ENCODE results near the gene SMTN. TPM values are rescaled to one million over a fixed set of nuclear protein-coding genes. Genes with fewer than 3 reads are reported as not detected.

SMTN gene
- total and polyA plus RNA-seq, 2 donors = 4.5 to 26.3 TPM

DNA sequence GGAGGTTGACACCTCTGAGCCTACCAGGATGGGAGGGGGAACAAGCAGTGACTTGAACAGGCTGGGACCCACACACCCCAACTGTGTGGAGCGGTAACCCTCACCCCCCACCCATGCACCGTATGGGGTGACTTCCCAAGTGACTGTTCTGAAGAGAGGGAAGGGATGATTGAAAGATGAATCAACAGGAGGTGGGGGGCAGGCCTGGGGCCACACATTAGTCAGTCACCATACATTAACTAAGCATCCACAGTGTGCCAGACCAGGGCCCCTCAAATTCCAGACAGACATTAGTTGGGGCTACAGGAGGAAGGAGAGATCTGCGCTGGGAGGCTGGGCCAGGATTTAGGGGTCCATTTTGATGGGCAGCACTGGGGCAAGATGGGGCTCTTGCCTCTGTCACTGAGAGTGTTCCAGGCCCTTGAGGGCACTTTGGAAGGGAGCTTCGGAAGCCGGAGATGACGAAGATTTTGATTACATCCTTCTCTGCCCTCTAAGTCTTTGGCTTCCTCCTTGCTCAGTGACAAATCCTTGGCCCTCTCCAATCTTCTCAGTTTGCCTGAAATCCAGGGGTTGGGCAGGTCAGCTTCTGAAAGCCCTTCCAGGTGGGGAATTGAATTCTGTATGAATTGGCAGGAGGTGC is 966 bp downstream of the SMTN start:
- peaks cover 18 to 46% of the 10 kb centered on the region in 2 donors for H3K4me1 ChIP-seq (ENCODE audit: control insufficient read depth in 2 of 2, insufficient read depth in 2 of 2, low read length in 2 of 2)
- DNase-seq (ENCODE audit: low read depth in 6 of 9, low spot score in 9 of 9) = no peak
- WGBS = 82% methylated on average over 6 of the region's 6 CpGs
- peak overlapping the region; percentile 71 to 74 for H3K4me3 ChIP-seq (ENCODE audit: low read length in 2 of 2)
- H3K27ac ChIP-seq (ENCODE audit: low read depth in 1 of 2, low read length in 1 of 2) = no peak overlapping the region
- peaks cover 0 to 2% of the 10 kb centered on the region in 2 donors for H3K36me3 ChIP-seq (ENCODE audit: control insufficient read depth in 2 of 2, insufficient read depth in 2 of 2, low read length in 1 of 2)
- H3K27me3 ChIP-seq (ENCODE audit: control insufficient read depth in 2 of 2, insufficient read depth in 1 of 2, low read length in 1 of 2) = no peaks in the 10 kb centered on the region
- no peaks in the 10 kb centered on the region for H3K9me3 ChIP-seq (ENCODE audit: control insufficient read depth in 2 of 2, insufficient read depth in 1 of 2, low read length in 1 of 2)

- Histone ChIP-seq H3K27me3 (ENCODE audit: control insufficient read depth in 2 of 2, insufficient read depth in 1 of 2, low read length in 1 of 2) (no peaks in the 10 kb centered on the region), H3K4me3 (ENCODE audit: low read length in 2 of 2) (peak overlapping the region in 1 of 2 donors; percentile 74), H3K36me3 (ENCODE audit: control insufficient read depth in 2 of 2, insufficient read depth in 2 of 2, low read length in 1 of 2) (peaks cover 0 to 4% of the 10 kb centered on the region in 2 donors), H3K4me1 (ENCODE audit: control insufficient read depth in 2 of 2, insufficient read depth in 2 of 2, low read length in 2 of 2) (peaks cover 18 to 46% of the 10 kb centered on the region in 2 donors), H3K9me3 (ENCODE audit: control insufficient read depth in 2 of 2, insufficient read depth in 1 of 2, low read length in 1 of 2) (no peaks in the 10 kb centered on the region), H3K27ac (ENCODE audit: low read depth in 1 of 2, low read length in 1 of 2) (no peak overlapping the region)
- WGBS = 85% methylated on average over 11 of the region's 11 CpGs
- DNase-seq (ENCODE audit: low read depth in 6 of 9, low spot score in 9 of 9) = peak in 7 of 9 donors; percentile 33 to 77 (median 53)
Observed at GRCh38 chr22:31082606-31083376, 1.7 kb downstream of the SMTN start.

- Histone ChIP-seq H3K9me3 (ENCODE audit: control insufficient read depth in 2 of 2, insufficient read depth in 1 of 2, low read length in 1 of 2) (no peaks in the 10 kb centered on the region), H3K36me3 (ENCODE audit: control insufficient read depth in 2 of 2, insufficient read depth in 2 of 2, low read length in 1 of 2) (peaks cover 1 to 9% of the 10 kb centered on the region in 2 donors), H3K4me1 (ENCODE audit: control insufficient read depth in 2 of 2, insufficient read depth in 2 of 2, low read length in 2 of 2) (peaks cover 18 to 46% of the 10 kb centered on the region in 2 donors), H3K27me3 (ENCODE audit: control insufficient read depth in 2 of 2, insufficient read depth in 1 of 2, low read length in 1 of 2) (no peaks in the 10 kb centered on the region), H3K4me3 (ENCODE audit: low read length in 2 of 2) (no peak overlapping the region), H3K27ac (ENCODE audit: low read depth in 1 of 2, low read length in 1 of 2) (no peak overlapping the region)
- no peak for DNase-seq (ENCODE audit: low read depth in 6 of 9, low spot score in 9 of 9)
- WGBS = 93% methylated on average over 3 of the region's 3 CpGs
Observed at GRCh38 chr22:31083377-31083768, 2.3 kb downstream of the SMTN start.

- H3K9me3 ChIP-seq (ENCODE audit: control insufficient read depth in 2 of 2, insufficient read depth in 1 of 2, low read length in 1 of 2) = no peaks in the 10 kb centered on the region
- peak overlapping the region; percentile 58 to 83 for H3K4me3 ChIP-seq (ENCODE audit: low read length in 2 of 2)
- 29% methylated on average over 18 of the region's 18 CpGs for WGBS
- DNase-seq (ENCODE audit: low read depth in 6 of 9, low spot score in 9 of 9) = no peak
- H3K4me1 ChIP-seq (ENCODE audit: control insufficient read depth in 2 of 2, insufficient read depth in 2 of 2, low read length in 2 of 2) = peaks cover 18 to 46% of the 10 kb centered on the region in 2 donors
- H3K27ac ChIP-seq (ENCODE audit: low read depth in 1 of 2, low read length in 1 of 2) = no peak overlapping the region
- H3K36me3 ChIP-seq (ENCODE audit: control insufficient read depth in 2 of 2, insufficient read depth in 2 of 2, low read length in 1 of 2) = peaks cover 7 to 14% of the 10 kb centered on the region in 2 donors
- H3K27me3 ChIP-seq (ENCODE audit: control insufficient read depth in 2 of 2, insufficient read depth in 1 of 2, low read length in 1 of 2) = no peaks in the 10 kb centered on the region
Observed at GRCh38 chr22:31083923-31084810, 3.0 kb downstream of the SMTN start.

DNA sequence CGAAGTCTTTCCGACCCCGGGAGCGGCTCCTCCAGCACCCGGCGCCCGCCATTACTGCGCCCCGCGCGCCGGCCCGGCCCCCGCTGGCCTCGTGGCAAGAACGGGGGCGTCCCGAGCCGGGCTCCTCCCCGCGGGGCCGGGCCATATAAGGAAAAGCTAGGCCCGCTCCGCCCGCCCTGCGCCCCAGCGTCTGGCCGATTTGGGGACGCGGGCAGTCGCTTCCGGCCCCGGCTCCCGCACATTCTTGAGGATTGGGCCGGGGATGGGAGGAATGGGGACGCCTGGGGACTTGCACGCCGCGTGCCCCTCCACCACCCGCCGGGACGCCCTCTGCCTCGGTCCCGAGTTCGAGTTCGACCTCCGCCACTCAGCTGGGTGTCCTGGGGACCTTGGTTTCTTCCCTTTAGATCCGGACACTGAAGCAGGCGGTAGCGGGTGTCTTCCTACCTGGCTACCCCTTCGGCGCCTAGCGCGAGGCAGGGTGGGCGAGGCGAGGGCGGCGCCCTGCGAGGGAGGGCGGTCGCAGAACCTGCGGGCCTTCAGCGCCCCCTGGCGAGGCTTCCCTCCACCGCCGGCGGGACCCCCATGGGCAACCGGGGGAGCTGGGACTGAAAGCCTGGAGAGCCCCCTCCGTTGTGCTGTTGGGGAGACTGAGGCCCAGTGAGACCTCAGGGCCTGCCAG is 3.8 kb downstream of the SMTN start:
- peak in 8 of 9 donors; percentile 50 to 85 (median 69) for DNase-seq (ENCODE audit: low read depth in 6 of 9, low spot score in 9 of 9)

GRCh38 chr22:31085493-31085824 is 4.3 kb downstream of the SMTN start:
- no peak for DNase-seq (ENCODE audit: low read depth in 6 of 9, low spot score in 9 of 9)
- Histone ChIP-seq H3K27ac (ENCODE audit: low read depth in 1 of 2, low read length in 1 of 2) (no peak overlapping the region), H3K9me3 (ENCODE audit: control insufficient read depth in 2 of 2, insufficient read depth in 1 of 2, low read length in 1 of 2) (no peaks in the 10 kb centered on the region), H3K27me3 (ENCODE audit: control insufficient read depth in 2 of 2, insufficient read depth in 1 of 2, low read length in 1 of 2) (no peaks in the 10 kb centered on the region), H3K36me3 (ENCODE audit: control insufficient read depth in 2 of 2, insufficient read depth in 2 of 2, low read length in 1 of 2) (peaks cover 9 to 19% of the 10 kb centered on the region in 2 donors), H3K4me1 (ENCODE audit: control insufficient read depth in 2 of 2, insufficient read depth in 2 of 2, low read length in 2 of 2) (peaks cover 18 to 44% of the 10 kb centered on the region in 2 donors), H3K4me3 (ENCODE audit: low read length in 2 of 2) (peak overlapping the region; percentile 58 to 83)
- 34% methylated on average over 13 of the region's 13 CpGs for WGBS

More for the DNA sequence above, 3.8 kb downstream of the SMTN start:
- Histone ChIP-seq H3K4me1 (ENCODE audit: control insufficient read depth in 2 of 2, insufficient read depth in 2 of 2, low read length in 2 of 2) (peaks cover 18 to 46% of the 10 kb centered on the region in 2 donors), H3K36me3 (ENCODE audit: control insufficient read depth in 2 of 2, insufficient read depth in 2 of 2, low read length in 1 of 2) (peaks cover 9 to 17% of the 10 kb centered on the region in 2 donors), H3K4me3 (ENCODE audit: low read length in 2 of 2) (peak overlapping the region; percentile 58 to 83), H3K27me3 (ENCODE audit: control insufficient read depth in 2 of 2, insufficient read depth in 1 of 2, low read length in 1 of 2) (no peaks in the 10 kb centered on the region), H3K9me3 (ENCODE audit: control insufficient read depth in 2 of 2, insufficient read depth in 1 of 2, low read length in 1 of 2) (no peaks in the 10 kb centered on the region), H3K27ac (ENCODE audit: low read depth in 1 of 2, low read length in 1 of 2) (peak overlapping the region; percentile 64 to 77)
- WGBS = under 1% methylated on average over 69 of the region's 69 CpGs

DNA sequence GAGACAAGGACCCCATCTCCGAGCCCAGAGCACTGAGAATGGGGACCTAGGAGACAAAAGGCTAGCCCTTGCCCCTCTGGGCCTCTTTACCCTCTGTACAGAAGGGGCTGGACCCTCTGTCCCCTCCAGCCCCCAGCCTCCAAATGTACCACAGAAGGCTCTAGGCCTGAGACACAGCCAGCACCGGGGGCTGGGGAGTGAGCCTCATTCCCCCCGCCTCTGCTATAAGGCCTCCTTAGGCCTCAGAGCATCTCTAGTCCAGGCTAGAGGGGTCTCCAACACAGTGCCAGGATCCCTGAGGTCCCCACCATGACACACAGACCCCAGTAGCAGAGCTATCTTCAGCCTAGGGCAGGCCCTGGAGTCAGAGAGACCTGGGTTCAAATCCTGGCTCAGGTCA is 4.8 kb downstream of the SMTN start:
- H3K27ac ChIP-seq (ENCODE audit: low read depth in 1 of 2, low read length in 1 of 2) = no peak overlapping the region
- H3K4me1 ChIP-seq (ENCODE audit: control insufficient read depth in 2 of 2, insufficient read depth in 2 of 2, low read length in 2 of 2) = peaks cover 18 to 42% of the 10 kb centered on the region in 2 donors

GRCh38 chr22:31086703-31087330 is 5.7 kb downstream of the SMTN start:
- Histone ChIP-seq H3K4me1 (ENCODE audit: control insufficient read depth in 2 of 2, insufficient read depth in 2 of 2, low read length in 2 of 2) (peaks cover 12 to 35% of the 10 kb centered on the region in 2 donors), H3K9me3 (ENCODE audit: control insufficient read depth in 2 of 2, insufficient read depth in 1 of 2, low read length in 1 of 2) (no peaks in the 10 kb centered on the region), H3K36me3 (ENCODE audit: control insufficient read depth in 2 of 2, insufficient read depth in 2 of 2, low read length in 1 of 2) (peaks cover 10 to 33% of the 10 kb centered on the region in 2 donors), H3K4me3 (ENCODE audit: low read length in 2 of 2) (no peak overlapping the region), H3K27ac (ENCODE audit: low read depth in 1 of 2, low read length in 1 of 2) (no peak overlapping the region), H3K27me3 (ENCODE audit: control insufficient read depth in 2 of 2, insufficient read depth in 1 of 2, low read length in 1 of 2) (no peaks in the 10 kb centered on the region)
- 82% methylated on average over 8 of the region's 8 CpGs for WGBS
- DNase-seq (ENCODE audit: low read depth in 6 of 9, low spot score in 9 of 9) = no peak

More for the DNA sequence above, 4.8 kb downstream of the SMTN start:
- Histone ChIP-seq H3K4me3 (ENCODE audit: low read length in 2 of 2) (no peak overlapping the region), H3K27me3 (ENCODE audit: control insufficient read depth in 2 of 2, insufficient read depth in 1 of 2, low read length in 1 of 2) (no peaks in the 10 kb centered on the region), H3K9me3 (ENCODE audit: control insufficient read depth in 2 of 2, insufficient read depth in 1 of 2, low read length in 1 of 2) (no peaks in the 10 kb centered on the region), H3K36me3 (ENCODE audit: control insufficient read depth in 2 of 2, insufficient read depth in 2 of 2, low read length in 1 of 2) (peaks cover 9 to 24% of the 10 kb centered on the region in 2 donors)
- no peak for DNase-seq (ENCODE audit: low read depth in 6 of 9, low spot score in 9 of 9)
- WGBS = over 99% methylated on average over 3 of the region's 3 CpGs
